ENCODE data around the gene GHSR. TPM values are rescaled to one million over a fixed set of nuclear protein-coding genes. Genes with fewer than 3 reads are reported as not detected.
A peak's percentile ranks its signal among the peaks of the same experiment; 100 is the strongest.

GHSR gene
- total RNA-seq, 4 donors from 2014 or later = not detected

DNA sequence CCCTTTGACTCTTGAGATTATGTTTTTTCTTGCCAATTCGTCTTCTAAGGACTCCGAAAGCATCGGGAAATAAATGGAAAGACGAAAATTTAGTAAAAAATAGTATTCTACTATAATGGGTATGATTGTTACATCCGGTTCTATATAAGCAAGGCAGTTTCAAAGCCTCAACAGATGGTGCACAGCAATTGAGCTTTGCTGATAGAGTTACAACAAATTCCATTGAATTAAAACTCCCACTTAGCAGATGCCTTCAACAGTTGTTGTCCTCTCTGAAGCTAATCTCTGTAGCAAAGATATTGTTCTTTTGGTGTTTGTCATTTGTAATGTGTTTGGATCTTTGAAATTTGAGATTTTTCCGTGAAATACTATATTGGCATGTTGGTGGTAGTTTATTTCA lies 16.1 kb upstream of the GHSR start:
- no peaks in the 10 kb centered on the region for H3K36me3 ChIP-seq
- TF ChIP-seq, protein P1, sequence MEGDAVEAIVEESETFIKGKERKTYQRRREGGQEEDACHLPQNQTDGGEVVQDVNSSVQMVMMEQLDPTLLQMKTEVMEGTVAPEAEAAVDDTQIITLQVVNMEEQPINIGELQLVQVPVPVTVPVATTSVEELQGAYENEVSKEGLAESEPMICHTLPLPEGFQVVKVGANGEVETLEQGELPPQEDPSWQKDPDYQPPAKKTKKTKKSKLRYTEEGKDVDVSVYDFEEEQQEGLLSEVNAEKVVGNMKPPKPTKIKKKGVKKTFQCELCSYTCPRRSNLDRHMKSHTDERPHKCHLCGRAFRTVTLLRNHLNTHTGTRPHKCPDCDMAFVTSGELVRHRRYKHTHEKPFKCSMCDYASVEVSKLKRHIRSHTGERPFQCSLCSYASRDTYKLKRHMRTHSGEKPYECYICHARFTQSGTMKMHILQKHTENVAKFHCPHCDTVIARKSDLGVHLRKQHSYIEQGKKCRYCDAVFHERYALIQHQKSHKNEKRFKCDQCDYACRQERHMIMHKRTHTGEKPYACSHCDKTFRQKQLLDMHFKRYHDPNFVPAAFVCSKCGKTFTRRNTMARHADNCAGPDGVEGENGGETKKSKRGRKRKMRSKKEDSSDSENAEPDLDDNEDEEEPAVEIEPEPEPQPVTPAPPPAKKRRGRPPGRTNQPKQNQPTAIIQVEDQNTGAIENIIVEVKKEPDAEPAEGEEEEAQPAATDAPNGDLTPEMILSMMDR (IDR thresholded peaks at IDR 0.05) = no peak
- TF ChIP-seq POLR2A (IDR thresholded peaks at IDR 0.05) (no peak), POLR2AphosphoS5 (IDR thresholded peaks at IDR 0.05) (no peak), EP300 (IDR thresholded peaks at IDR 0.05) (no peak)
- 81% methylated on average over 6 of the region's 6 CpGs for WGBS
- H3K4me3 ChIP-seq = no peak overlapping the region
- no peaks in the 10 kb centered on the region for H3K4me1 ChIP-seq
- no peaks in the 10 kb centered on the region for H3K9me3 ChIP-seq
- no peaks in the 10 kb centered on the region for H3K27me3 ChIP-seq
- no peak overlapping the region for H3K27ac ChIP-seq
- no peak for DNase-seq (ENCODE audit: low spot score in 2 of 2)

DNA sequence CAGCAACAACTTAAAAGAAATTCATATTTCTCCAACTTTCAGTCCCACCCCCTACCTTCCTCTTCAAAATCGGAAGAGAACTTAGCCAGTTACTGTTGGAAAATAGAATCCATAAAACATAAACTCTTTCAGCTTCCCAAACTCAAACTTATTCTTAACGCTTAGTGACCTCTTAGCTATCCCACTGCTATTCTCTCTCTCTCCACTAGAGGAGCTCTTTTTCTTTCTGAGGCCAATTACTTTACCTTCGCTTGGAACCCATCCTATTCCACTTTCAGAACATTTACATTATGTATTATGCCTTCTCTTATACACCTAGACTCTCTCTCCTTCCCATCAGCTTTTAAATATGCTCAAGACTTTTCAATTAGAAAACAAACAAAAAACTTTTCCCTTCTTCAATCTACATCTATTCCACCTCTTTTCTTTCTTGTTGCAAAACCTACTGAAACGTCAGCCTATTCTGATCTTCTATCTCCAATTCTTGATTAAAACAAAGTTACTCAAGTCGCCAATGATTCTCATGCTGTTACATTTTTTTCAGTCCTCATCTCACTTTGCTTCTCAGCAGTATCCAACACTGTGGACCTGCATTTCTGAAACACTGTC lies 13.4 kb upstream of the GHSR start:
- H3K27ac ChIP-seq = no peak overlapping the region
- TF ChIP-seq EP300 (IDR thresholded peaks at IDR 0.05) (no peak), POLR2AphosphoS5 (IDR thresholded peaks at IDR 0.05) (no peak), POLR2A (IDR thresholded peaks at IDR 0.05) (no peak)
- TF ChIP-seq, protein P1 (IDR thresholded peaks at IDR 0.05) = peak; percentile 61 to 85
- peaks cover 8% of the 10 kb centered on the region for H3K27me3 ChIP-seq

DNA sequence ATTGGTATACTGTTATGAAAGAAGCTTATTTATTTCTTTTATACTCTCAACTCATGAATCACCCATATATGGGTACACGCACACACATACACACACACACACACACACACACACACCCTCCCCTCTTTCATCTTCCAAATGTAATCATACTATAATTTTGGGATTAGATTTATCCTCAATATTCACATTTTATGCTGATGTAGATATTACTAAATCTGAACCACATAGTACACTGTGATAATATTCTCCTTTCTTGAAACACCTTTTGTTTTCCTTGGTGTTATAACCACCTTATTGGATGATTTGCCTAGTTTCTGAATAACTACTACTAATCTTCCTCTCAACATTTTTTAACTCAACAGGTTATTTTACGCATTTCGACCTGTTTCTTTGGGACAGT lies 8.1 kb upstream of the GHSR start:
- H3K27ac ChIP-seq = no peak overlapping the region
- H3K9me3 ChIP-seq = no peaks in the 10 kb centered on the region
- no peak overlapping the region for H3K4me3 ChIP-seq
- TF ChIP-seq, protein P1 (IDR thresholded peaks at IDR 0.05) = no peak
- TF ChIP-seq POLR2AphosphoS5 (IDR thresholded peaks at IDR 0.05) (no peak), EP300 (IDR thresholded peaks at IDR 0.05) (no peak), POLR2A (IDR thresholded peaks at IDR 0.05) (no peak)
- H3K4me1 ChIP-seq = no peaks in the 10 kb centered on the region
- no peak for DNase-seq (ENCODE audit: low spot score in 2 of 2)
- H3K36me3 ChIP-seq = no peaks in the 10 kb centered on the region
- WGBS = 92% methylated on average over 3 of the region's 3 CpGs
- H3K27me3 ChIP-seq = peaks cover 21% of the 10 kb centered on the region

More for the DNA sequence above, 13.4 kb upstream of the GHSR start:
- DNase-seq (ENCODE audit: low spot score in 2 of 2) = no peak
- WGBS = 41% methylated on average over 5 of the region's 5 CpGs
- Histone ChIP-seq H3K9me3 (no peaks in the 10 kb centered on the region), H3K36me3 (no peaks in the 10 kb centered on the region), H3K4me1 (no peaks in the 10 kb centered on the region), H3K4me3 (no peak overlapping the region)

DNA sequence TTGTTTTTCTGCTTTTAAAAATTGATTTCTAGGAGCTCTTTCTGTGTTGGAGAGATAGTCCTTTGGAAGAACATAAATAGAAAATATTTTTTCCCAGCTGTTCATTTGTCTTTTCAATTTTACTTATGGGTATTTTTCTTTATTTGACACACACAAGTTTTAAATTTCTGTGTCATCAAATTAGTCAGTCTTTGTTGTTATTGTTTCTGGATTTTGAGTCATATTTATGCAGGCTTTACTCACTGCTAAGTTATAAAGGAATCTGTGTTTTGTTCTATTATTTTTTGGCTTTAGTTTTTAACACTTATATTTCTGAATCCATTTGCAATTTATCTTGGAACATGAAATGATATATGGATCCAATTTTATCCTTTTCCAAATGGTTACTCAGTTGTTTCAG lies 5.9 kb upstream of the GHSR start:
- Histone ChIP-seq H3K4me1 (peaks cover 9% of the 10 kb centered on the region), H3K4me3 (no peak overlapping the region), H3K27me3 (peaks cover 37% of the 10 kb centered on the region), H3K27ac (no peak overlapping the region), H3K36me3 (no peaks in the 10 kb centered on the region), H3K9me3 (no peaks in the 10 kb centered on the region)
- TF ChIP-seq EP300 (IDR thresholded peaks at IDR 0.05) (no peak), POLR2A (IDR thresholded peaks at IDR 0.05) (no peak), POLR2AphosphoS5 (IDR thresholded peaks at IDR 0.05) (no peak)
- TF ChIP-seq, protein P1 (IDR thresholded peaks at IDR 0.05) = no peak
- no peak for DNase-seq (ENCODE audit: low spot score in 2 of 2)

DNA sequence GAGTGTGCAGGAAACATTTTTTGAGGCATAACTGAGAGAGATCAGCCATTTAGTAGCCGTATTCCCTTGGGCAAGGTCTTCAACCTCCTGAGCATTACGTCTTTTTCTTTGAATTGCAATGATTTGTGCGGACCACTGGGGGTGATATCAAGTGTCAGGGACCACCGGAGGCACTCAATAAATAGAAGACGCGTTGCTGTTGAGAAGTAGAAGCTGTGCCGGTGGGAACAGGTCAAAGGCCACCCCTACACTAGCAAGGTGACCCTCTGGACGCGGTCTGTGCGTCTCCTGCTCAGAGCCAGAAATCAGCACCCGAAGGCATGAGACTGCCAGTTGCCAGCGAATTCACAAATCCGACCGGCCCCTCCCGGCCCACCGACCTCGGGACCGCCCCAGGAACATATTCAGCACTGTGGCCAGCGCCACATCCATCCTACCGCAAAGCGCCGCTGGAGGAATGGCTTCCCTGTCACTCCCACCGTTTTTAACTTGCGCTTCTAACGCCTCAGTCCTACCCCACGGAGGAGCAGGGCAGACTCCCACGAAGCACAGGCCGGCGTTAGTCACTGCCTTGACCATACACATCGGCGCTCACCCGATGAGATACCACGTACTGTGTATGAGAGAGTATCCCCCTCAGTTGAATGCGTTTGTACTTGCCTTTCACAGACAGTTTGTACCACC lies 1.4 kb upstream of the GHSR start:
- TF ChIP-seq POLR2A (IDR thresholded peaks at IDR 0.05) = no peak
- no peak for TF ChIP-seq POLR2AphosphoS5 (IDR thresholded peaks at IDR 0.05)
- no peak for TF ChIP-seq EP300 (IDR thresholded peaks at IDR 0.05)
- TF ChIP-seq, protein P1 (IDR thresholded peaks at IDR 0.05) = no peak
- DNase-seq (ENCODE audit: low spot score in 2 of 2) = no peak

More for the DNA sequence above, 1.4 kb upstream of the GHSR start:
- peaks cover 24% of the 10 kb centered on the region for H3K4me1 ChIP-seq
- H3K36me3 ChIP-seq = no peaks in the 10 kb centered on the region
- WGBS = 8% methylated on average over 33 of the region's 34 CpGs
- no peak overlapping the region for H3K27ac ChIP-seq
- no peaks in the 10 kb centered on the region for H3K9me3 ChIP-seq
- H3K4me3 ChIP-seq = no peak overlapping the region
- H3K27me3 ChIP-seq = peaks cover 62% of the 10 kb centered on the region
